ENCODE results near the gene JUN.

DNA sequence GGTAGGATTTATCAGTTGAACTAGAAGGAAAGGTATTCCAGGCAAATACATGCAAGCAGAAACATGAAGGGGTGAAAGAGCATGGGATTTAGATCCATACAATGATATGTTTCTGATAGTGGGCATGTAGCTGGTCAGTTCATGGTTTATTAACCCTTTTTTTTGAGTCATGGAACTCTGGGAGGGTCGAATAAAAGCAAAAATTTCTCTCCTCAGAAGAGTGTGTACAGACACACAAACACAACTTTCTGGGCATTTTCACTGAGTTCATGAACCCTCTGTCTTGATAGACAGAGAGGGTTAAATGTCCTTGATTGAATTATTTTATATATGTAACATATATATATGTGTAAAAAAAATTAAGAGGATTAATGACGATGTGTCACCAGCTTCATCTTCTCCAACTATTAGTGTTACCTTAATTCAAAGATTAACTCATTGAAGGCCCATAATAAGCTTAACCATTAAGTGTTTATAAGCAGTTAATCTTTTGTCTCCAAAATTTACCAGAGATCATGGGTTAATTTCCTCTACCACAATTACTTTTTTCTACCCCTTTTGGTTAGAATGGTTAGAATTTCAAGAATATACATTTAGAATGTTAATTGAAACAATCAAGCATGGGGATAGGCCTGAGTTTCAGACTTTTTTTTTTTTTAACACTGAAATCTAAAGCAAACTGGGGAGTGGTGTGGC, 4.6 kb downstream of the JUN start:
- TF ChIP-seq, protein P1, sequence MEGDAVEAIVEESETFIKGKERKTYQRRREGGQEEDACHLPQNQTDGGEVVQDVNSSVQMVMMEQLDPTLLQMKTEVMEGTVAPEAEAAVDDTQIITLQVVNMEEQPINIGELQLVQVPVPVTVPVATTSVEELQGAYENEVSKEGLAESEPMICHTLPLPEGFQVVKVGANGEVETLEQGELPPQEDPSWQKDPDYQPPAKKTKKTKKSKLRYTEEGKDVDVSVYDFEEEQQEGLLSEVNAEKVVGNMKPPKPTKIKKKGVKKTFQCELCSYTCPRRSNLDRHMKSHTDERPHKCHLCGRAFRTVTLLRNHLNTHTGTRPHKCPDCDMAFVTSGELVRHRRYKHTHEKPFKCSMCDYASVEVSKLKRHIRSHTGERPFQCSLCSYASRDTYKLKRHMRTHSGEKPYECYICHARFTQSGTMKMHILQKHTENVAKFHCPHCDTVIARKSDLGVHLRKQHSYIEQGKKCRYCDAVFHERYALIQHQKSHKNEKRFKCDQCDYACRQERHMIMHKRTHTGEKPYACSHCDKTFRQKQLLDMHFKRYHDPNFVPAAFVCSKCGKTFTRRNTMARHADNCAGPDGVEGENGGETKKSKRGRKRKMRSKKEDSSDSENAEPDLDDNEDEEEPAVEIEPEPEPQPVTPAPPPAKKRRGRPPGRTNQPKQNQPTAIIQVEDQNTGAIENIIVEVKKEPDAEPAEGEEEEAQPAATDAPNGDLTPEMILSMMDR (IDR thresholded peaks at IDR 0.05; ENCODE audit: low read depth, low read length, missing input control), result no peak
- TF ChIP-seq EGR1 (IDR thresholded peaks at IDR 0.05; ENCODE audit: low read depth in 2 of 2) (no peak), TAF1 (conservative IDR thresholded peaks at IDR 0.05) (no peak), HNF4G (IDR thresholded peaks at IDR 0.05) (no peak), SP1 (IDR thresholded peaks at IDR 0.05) (no peak)

Data from liver (tissue), 3 donors.